ENCODE measurements around the gene CDK14.

CDK14 gene

GRCh38 chr7:90719155-90719554, 123.0 kb downstream of the CDK14 start:
- no peak for TF ChIP-seq CTCF (conservative IDR thresholded peaks at IDR 0.05)
- peak overlapping the region; percentile 71; the same call in 1 of the 2 replicates for H3K27ac ChIP-seq

- TF ChIP-seq CTCF (conservative IDR thresholded peaks at IDR 0.05): no peak
- H3K27ac ChIP-seq: no peak overlapping the region
These were observed 125.1 kb downstream of the CDK14 start for GRCh38 chr7:90720984-90721760.

- no peak overlapping the region for H3K27ac ChIP-seq
- no peak for TF ChIP-seq CTCF (conservative IDR thresholded peaks at IDR 0.05)
These were observed 125.8 kb downstream of the CDK14 start for GRCh38 chr7:90721869-90722431.

DNA sequence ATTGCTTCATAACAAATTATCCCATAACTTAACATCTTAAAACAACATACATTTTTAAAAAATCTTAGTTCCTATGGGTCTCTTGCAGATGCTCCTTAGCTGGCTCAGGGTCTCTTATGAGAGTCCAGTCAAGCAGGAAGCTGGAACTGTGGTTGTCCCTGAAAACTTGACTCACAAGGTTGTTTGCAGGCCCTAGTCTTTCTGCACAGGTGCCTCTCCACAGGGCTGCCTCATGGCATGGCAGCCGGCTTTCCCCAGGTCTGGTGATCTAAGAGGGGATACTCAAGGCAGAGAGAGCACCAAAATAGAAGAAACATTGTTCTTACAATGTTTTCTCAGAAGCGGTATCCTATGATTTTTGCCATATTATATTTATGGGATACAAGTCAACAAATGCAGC, 127.1 kb downstream of the CDK14 start:
- TF ChIP-seq CTCF (conservative IDR thresholded peaks at IDR 0.05): no peak
- no peak overlapping the region for H3K27ac ChIP-seq

GRCh38 chr7:90723866-90724265, 127.7 kb downstream of the CDK14 start:
- no peak for TF ChIP-seq CTCF (conservative IDR thresholded peaks at IDR 0.05)
- H3K27ac ChIP-seq: no peak overlapping the region

- H3K27ac ChIP-seq: peak overlapping the region; percentile 59
- no peak for TF ChIP-seq CTCF (conservative IDR thresholded peaks at IDR 0.05)
These were observed 130.0 kb downstream of the CDK14 start for GRCh38 chr7:90726120-90726519.

DNA sequence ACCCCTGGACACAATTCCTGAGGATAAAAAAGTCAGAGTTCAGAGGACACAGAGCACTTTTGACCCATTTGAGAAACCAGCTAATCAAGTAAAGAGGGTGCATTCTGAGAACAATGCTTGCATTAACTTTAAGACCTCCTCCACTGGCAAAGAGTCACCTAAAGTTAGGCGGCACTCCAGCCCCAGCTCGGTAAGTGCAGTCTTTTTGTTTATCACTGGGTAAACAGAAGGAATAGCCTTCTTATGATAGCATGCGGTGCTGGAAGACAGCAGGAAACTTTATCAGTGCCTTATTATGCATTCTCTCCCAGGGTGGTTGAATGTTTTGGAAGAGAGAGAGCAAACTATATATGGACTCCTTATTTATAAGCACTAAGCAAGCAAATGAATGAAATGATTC, 130.5 kb downstream of the CDK14 start:
- H3K27ac ChIP-seq: peak overlapping the region; percentile 59

More for the DNA sequence above, 130.5 kb downstream of the CDK14 start:
- no peak for TF ChIP-seq CTCF (conservative IDR thresholded peaks at IDR 0.05)
